Stimulated activated CD8-positive, alpha-beta memory T cell treated with anti-CD3 and anti-CD28 coated beads, Interleukin-7, amount 100 ng/mL, for 4 hours (primary cell): ENCODE measurements around the gene PDE3B.
"Not testable (repeated sequence)": the region's sequence is repeated elsewhere in the genome, so short reads cannot be mapped to it uniquely, and the experiment has no call there.

Experiments
- DNase-seq, 2 donors: peaks; one replicate each; pipeline ENCODE4 v3.0.0-alpha.2; 2020; ENCODE audit warnings: low read depth in 2 of 2

The PDE3B gene

DNA sequence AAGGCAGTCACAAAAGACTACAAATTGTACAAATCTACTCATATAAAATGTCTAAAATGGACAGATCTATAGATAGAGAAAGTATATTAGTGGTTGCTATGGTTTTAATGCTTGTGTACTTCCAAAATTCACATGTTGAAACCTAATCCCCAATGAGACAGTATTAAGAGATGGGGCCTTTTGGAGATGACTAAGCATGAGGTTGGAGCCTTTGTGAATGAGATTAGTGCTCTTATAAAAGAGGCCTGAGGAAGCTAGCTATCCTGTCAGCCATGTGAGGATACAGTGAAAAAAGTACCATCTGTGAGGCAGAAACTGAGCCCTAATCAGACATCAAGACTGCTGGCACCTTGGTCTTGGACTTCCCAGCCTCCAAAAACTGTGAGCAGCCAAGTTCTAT is 165.9 kb downstream of the PDE3B start:
- DNase-seq = no peak

DNA sequence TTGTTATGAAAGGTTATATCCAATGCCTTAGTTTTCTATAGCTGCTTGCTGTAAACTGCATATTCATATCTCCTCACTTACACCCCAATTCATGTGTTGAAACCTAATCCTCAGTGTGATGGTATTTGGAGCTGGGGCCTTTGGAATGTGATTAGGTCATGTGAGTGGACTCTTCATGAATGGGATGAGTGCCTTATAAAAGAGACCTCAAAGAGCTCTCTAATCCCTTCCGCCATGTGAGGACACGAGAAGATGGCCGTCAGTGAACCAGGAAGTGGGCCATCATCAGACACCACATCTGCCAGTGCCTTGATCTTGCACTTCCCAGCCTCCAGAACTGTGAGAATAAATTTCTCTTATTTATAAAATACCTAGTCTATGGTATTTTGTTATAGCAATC is 169.2 kb downstream of the PDE3B start:
- DNase-seq = no peak

DNA sequence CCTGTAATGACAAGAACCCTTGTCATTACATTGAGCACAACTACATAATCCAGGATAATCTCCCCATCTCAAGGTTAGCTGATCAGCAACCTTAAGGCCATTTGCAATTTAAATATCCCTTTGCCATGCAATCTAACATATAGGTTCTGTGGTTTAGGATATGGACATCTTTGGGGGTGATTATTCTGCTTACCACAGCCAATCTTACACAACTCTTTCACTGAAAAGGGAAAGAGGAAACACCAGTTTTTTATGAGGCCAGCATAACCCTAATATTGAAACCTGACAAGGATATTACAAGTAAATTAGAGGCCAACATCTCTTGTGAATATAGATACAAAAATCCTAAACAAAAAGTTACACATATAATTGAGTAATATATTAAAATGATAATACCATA is 169.9 kb downstream of the PDE3B start:
- no peak for DNase-seq

DNA sequence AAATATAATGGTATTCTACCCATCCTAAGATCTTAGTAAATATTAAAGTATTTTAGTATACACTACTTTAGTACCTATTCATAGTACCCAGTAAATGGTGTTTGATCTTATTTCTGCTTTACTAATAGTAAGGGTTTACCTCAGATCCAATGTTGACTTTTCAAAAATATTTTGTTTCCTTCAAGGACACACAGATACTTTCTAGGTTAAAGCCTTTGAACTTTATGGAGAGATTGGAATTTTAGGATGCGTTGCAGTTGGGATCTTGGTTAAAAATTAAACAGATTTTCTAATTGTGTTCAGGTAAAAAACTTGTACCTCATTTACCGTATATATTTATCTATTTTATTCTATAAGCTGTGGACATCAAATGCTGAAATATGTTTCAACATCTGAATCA is 175.2 kb downstream of the PDE3B start:
- DNase-seq = no peak

DNA sequence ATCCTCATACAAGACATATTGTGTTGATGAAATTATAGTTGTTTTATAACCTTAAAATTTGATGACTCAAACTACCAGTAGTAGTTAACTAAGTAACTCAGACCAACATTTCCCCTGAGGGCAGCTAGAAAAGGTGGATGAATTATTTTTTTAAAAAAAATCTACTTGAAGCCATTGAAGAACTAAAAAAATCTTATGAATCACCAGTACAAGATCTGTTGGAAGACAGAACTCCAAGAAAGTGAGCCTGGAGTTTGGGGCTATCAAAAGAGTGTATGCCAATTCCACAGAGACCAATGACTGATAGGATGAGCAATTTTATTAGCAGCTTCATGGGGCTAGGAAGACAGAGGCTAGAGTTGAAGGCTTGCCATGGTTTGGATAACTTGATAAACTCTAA is 176.0 kb downstream of the PDE3B start:
- no peak for DNase-seq

DNA sequence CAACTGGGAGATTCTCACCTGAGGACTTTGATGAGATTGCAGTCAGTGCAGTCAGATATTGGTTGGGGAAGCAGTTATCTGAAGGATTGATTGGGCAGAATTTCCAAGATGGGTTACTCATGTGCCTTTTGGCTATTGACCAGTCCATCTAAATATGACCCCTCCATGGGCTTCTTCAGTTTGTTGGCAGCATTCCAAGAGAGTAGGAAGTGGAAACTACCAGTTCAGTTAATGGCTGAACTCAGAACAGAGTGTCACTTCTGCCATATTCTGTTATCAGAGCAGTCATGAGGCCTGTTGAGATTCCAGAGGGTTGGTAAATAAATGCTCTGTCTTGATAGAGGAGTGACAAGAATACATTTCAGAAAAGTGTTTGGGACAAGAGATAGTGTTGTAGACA is 177.4 kb downstream of the PDE3B start:
- DNase-seq = no peak

DNA sequence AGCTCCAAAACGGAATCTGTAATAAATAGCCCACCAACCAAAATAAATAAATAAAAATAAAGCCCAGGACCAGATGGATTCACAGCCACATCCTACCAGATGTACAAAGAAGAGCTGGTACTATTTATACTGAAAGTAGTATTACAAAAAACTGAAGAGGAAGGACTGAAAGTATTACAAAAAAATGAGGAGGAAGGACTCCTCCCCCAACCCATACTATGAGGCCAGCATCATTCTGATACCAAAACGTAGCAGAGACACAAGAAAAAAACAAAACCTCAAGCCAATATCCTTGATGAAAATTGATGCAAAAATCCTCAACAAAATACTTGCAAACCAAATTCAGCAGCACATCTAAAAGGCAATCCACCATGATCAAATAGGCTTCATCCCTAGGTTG is 183.0 kb downstream of the PDE3B start:
- DNase-seq = no peak

DNA sequence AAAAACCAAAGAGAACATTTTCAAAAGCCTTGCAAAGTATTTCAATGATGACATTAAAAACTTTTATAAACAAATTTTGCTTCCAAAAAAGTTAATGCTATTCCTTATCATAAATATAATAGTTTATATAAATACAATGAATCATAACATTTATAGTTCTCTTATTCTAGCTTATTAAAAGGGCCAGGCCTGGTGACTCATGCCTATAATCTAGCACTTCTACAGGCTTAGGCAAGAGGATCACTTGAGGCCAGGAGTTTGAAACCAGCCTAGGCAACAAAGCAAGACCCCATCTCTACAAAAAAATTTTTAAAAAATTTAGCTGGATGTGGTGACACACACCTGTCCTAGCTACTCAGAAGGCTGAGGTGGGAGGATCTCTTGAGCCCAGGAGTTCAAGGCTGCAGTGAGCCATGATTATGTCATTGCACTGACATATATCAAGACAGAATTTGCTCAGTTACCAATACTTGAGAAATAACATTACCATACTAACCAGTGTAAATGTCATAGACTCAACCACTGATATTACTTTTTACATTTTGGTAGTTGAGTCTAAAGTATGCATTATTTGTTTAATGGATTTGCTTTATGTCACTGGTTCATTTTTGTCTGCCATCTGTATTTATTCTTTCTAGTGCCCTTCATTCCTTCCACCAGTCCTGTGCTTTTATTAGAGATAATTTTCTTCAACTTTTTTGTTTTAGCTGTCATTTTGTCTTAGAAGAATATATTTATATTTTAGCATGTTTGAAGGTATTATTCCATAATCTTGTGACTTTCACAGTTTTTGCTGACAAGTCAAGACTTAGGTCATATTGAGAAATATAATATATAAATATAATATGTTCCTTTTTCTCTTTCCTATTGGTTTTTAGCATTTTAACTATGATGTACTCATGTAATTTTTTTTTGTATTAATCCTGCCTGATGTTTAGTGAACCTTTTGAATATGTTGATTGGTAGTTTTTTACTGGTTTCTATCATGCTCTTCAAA is 192.2 kb downstream of the PDE3B start:
- no peak for DNase-seq

DNA sequence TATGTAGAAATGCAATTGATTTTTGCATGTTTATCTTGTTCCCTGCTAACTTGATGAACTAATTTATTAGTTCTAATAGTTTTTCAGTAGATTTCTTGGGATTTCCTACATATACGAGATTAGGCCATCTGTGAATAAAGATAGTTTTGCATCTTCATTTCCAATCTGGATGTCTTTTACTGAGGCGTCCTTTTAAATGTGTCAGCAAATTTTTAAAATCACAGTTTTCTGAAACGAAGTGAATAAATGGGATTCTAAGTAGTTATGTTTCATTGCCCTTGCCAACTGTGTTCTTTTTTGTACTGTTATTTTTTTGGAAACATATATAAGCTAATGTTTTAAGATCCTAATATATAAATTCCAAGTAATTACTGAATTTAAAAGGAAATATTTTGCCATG is 198.4 kb downstream of the PDE3B start:
- no peak for DNase-seq

DNA sequence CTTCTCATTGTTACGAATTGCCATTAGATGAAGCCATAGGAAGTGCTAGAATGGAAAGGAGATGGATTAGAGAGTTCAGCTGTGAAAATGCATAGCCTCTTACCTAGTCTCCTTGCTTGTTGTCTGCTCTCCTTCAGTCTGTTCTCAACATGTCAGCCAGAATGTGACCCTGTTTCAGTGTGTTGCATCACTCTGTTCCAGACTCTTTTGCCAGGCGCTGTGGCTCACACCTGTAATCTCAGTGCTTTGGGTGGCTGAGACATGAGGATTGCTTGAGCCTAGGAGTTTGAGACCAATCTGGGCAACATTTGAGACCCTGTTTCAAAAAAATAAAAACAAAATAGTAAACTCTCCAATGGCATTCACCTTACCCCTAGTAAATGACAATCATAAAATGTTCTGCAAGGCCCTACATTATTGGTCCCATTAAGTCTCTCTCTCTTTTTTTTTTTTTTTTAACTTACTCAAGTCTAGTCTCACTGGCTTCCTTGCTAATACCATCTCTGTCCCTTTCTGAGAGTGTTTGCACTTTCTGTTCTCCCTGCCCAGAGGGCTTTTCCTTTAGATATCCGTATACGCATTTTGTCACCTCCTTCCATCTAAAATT is 209.1 kb downstream of the PDE3B start:
- no peak for DNase-seq

DNA sequence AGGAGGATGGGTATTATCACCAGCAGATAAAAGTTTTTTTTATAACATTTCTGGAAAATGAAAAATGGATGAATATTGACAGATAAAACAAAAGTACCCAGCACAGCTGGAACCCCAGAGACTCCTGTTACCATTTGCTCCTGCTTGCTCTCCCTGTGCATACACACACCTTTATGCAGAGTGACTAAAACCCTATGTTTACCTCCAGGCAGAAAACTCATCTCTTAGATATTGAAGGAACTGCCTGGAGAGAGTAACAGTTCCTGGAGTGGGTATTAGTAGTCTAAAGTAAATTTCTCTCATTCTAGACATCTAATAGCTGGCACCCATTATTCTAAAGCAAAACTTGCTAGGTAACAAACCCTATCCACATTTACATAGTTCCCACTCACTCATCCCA is 210.5 kb downstream of the PDE3B start:
- no peak for DNase-seq

DNA sequence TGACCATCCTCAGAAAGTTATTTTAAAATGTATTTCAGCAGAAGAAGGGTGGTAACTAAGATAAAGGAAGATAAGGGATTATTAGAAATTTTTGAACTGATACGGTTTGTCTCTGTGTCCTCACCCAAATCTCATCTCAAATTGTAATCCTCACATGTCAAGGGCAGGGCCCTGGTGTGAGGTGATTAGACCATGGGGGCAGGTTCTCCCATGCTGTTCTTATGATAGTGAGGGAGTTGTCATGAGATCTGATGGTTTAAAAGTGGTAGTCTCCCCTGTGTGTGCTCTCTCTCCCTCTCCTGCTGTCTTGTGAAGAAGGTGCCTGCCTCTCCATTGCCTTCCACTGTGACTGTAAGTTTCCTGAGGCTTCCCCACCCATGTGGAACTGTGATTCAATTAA is 212.3 kb downstream of the PDE3B start:
- DNase-seq = no peak

DNA sequence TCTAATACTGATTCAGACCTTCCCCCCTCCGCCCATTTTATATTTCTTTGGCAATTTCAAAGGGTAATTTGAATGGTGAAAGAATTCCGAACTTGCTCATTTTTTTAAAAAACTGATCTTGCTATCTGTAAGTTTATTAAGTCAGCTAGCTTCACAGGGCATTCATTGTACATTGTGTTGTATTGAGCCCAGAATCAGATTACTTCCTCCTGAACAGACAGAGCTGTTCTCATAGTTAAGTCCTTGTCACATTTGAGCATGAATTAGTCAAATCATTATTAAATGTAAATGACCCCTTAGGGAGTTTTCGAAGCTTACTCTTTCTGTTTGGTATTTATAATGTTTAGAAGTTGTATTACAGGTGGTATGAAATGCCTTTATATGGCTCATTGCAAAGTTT is 214.0 kb downstream of the PDE3B start:
- no peak for DNase-seq

DNA sequence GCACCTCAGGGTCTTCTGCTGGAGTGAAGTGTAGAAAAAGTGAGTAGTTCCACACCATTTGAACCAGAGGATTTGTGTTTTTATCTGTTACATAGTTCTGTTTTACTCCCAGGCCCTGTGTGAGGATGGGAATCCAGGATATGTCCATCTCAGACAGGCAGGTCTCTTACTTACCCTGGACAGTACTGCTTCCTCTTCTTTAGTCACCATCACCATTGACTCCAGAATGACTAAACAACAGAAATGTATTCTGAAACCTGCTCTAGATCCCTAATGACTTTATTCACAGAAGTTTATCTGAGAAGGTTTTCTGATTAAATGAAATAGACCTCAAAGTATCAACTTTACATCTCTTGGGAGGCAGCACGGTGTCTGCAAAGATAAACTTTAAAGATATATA is 214.8 kb downstream of the PDE3B start:
- DNase-seq = no peak

DNA sequence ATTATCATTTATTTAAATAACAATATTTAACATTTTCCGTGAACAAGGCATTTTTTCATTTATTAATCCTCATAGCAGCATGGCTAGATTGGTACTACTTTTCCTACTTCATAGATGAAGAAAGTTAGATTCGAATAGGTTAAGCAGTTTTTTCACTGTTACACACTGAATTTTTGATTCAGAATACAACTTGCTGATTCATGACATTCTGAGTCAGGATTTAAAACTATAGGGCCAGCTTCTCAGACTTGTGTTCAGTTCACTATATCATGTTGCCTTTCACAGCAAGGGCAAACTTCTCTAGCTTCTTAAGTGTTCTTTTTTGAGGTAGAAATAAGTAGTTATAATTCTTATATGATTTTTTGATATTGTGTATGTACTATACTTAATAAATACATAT is 216.9 kb downstream of the PDE3B start:
- DNase-seq = no peak

DNA sequence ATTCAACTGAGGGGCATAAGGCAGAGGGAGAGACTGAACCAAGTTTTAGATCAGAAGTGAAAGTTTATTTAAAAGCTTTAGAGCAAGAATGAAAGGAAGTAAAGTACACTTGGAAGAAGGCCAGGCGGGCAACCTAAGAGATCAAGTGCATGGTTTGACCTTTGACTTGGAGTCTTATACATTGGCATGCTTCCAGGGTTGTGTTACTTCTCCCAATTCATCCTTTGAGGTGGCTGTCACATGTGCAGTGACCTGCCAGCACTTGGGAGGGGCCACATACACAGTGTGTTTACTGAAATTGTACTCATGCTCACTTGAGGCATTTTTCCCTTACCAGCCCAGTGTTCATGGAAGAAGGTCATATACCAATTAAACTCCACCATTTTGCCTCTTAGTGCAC is 218.1 kb downstream of the PDE3B start:
- DNase-seq = no peak

DNA sequence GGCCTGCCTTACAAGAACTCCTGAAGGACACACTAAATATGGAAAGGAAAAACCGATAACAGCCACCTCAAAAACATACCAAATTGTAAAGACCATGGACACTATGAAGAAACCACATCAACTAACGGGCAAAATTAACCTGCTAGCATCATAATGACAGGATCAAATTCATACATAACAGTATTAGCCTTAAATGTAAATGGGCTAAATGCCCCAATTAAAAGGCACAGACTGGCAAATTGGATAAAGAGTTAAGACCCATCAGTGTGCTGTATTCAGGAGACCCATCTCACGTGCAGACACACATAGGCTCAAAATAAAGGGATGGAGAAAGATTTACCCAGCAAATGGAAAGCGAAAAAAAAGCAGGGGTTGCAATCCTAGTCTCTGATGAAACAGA is 220.2 kb downstream of the PDE3B start:
- not testable (repeated sequence) for DNase-seq

DNA sequence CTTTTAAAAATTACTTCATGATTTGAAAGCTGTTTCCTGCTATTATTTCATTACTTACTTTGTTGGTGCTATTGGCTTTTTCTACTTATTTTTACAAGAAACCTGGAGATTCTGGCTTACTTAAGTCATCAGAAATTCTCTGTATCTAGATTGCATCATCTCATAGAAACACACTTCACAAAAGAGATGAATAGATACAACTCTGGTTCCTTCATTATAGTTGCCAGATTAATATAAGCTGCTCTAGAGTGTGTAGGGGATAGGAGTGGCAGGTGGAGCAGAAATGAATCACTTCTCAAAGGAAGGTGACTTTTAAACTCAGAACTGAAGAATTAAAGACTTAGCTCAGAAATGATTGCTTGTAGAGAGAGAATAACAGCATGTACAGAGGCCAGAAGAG is 228.4 kb downstream of the PDE3B start:
- no peak for DNase-seq

DNA sequence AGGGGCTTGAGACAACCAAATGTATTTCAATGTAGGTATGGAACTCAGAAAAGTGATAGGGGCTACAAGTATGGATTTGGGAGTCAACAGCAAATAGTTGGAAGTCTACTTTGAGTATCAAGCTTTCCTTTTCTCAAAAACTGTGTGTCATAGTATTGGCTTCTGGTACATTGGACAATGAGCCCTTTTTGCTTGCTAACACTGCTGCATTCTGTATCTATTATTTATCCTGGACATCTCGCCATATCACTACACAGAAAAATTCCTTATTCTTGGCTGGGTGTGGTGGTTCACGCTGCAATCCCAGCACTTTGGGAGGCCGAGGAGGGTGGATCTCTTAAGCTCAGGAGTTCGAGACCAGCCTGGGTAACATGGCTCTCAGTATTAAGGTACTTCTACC is 230.0 kb downstream of the PDE3B start:
- no peak for DNase-seq

DNA sequence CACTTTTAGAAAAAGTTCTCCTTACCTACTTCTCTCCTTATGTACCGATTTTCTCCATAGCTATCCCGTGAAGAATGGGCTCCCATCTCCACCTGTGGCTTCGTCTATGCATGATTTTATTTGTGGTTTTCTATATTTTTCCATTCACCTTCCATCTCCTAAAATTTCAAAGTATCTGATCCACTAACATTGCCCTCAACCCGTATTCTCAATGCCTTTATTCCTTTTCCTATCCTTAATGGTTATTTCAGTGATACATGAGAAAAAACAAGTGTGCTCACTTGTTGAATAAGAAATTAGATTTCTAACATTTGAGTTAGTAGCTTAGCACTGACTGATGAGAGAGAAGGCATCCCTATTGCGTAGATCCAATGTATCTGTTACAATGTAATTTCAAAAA is 231.6 kb downstream of the PDE3B start:
- no peak for DNase-seq

DNA sequence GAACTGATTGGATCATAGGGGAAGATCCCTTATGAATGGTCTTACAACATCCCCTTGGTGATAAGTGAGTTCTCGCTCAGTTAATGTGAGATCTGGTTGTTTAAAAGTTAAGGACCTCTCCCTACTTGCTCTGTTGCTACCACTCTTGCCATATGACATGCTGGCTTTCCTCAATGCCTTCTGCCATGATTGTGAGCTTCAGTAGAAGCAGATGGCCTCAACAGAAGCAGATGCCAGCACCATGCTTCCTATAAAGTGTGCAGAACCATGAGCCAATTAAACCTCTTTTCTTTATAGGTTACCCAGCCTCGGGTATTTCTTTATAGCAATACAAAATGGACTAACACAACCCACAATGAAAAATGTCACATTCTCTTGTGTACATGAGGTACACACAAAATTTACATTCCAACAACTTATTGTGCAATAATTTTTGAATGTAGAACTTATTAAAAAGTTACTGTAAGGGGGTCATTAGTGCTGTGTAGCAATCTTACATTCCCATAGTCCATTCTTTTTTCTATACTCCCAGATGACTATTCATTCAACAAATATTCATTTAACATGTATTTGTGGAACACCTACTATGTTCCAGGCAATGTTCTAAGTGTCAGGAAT is 238.1 kb downstream of the PDE3B start:
- DNase-seq = no peak

DNA sequence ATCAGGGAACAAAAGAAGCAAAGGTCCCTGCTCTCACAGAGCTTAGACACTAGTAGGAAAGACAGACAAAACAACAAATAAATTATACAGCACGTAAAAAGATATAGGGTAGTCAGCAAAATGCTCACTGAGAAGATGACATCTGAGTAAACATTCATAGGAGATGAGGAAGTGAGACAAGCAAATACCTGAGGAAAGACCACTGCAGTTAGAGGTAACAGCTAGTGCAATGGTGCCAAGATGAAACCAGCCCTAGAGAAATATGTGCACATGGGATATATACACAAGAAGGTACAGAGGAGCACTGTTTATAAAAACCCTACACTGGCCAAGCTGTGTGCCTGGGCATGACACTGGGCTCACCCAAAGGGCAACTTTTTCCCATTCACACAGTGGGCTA is 238.6 kb downstream of the PDE3B start:
- DNase-seq = no peak

DNA sequence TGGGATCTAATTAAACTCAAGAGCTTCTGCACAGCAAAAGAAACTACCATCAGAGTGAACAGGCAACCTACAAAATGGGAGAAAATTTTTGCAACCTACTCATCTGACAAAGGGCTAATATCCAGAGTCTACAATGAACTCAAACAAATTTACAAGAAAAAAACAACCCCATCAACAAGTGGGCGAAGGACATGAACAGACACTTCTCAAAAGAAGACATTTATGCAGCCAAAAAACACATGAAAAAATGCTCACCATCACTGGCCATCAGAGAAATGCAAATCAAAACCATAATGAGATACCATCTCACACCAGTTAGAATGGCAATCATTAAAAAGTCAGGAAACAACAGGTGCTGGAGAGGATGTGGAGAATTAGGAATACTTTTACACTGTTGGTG is 240.1 kb downstream of the PDE3B start:
- DNase-seq = not testable (repeated sequence)
